ENCODE measurements around the gene DARS2. TPM values are rescaled to one million over a fixed set of nuclear protein-coding genes. Genes with fewer than 3 reads are reported as not detected.
A peak's percentile ranks its signal among the peaks of the same experiment; 100 is the strongest.

DARS2 gene
- total and polyA plus RNA-seq, 2 donors (not counting 1 experiment from before 2014, with no cell fraction given): 4.5 to 17.3 TPM

DNA sequence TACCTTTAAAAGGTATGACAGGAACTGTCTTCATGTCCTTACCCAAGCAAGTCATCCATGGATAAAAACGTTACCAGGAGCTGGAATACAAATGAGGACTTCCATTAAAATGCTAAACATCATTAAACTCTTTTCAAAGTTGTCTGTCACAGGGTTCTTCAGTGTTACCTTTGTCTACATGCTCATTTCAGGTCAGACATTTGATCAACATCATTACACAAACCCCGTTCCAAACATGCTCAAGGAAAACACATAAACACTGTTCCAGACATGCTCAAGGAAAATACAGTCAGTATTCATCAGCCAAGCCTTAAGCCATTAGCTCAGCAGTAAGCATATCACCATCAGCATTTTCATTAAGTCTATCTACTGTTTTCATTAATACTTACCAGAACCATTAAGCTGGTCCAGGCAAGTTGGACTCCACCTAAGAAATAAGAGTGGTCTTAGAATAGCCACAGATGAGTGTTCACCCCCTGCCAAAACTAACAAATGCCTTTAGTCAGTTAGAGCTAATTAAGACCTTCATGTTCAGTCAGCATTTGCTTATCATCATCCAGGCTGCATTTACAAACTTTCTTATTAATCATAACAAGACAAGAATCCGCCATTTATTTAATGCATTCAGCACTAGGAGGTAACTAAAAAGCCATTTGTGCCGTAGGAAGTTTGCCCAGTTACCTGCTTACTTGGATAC, 41.1 kb downstream of the DARS2 start:
- Histone ChIP-seq H3K27me3 (replicated peaks in 1 of 4; ENCODE audit: control extremely low read depth in 1 of 4, control insufficient read depth in 3 of 4, insufficient read depth in 4 of 4, low read length in 3 of 4) (no peaks in the 10 kb centered on the region), H3K4me3 (ENCODE audit: control extremely low read depth in 1 of 5, extremely low read depth in 1 of 5, insufficient read depth in 1 of 5, low read depth in 2 of 5, low read length in 4 of 5) (no peak overlapping the region), H4K20me1 (ENCODE audit: control insufficient read depth, insufficient read depth, low read length, poor library complexity, severe bottlenecking) (no peaks in the 10 kb centered on the region), H3K4me1 (ENCODE audit: control insufficient read depth in 2 of 2, insufficient read depth in 2 of 2, low read length in 2 of 2) (peaks cover 34 to 46% of the 10 kb centered on the region in 2 donors), H3K36me3 (replicated peaks in 1 of 2; ENCODE audit: control extremely low read depth in 1 of 2, control insufficient read depth in 1 of 2, extremely low read depth in 1 of 2, insufficient read depth in 2 of 2, low read length in 1 of 2) (peaks cover 5 to 52% of the 10 kb centered on the region in 2 experiments), H3K79me2 (ENCODE audit: control insufficient read depth, insufficient read depth, low read length) (peaks cover 15% of the 10 kb centered on the region), H2AFZ (ENCODE audit: insufficient read depth, low read depth, low read length, poor library complexity, severe bottlenecking) (no peak overlapping the region), H3K27ac (ENCODE audit: low read length in 2 of 2) (peak overlapping the region in 1 of 2 donors; percentile 90), H3K9ac (ENCODE audit: low read length) (no peak overlapping the region), H3K9me3 (ENCODE audit: control extremely low read depth in 1 of 3, control insufficient read depth in 2 of 3, insufficient read depth in 1 of 3, low read length in 2 of 3) (no peaks in the 10 kb centered on the region), H3K4me2 (replicated peaks; ENCODE audit: low read depth, low read length, poor library complexity, severe bottlenecking) (peak overlapping the region; percentile 90)
- no peaks in the 10 kb centered on the region for H3K9me3 Mint-ChIP-seq (ENCODE audit: insufficient read depth)
- H3K4me3 Mint-ChIP-seq: peak overlapping the region; percentile 94
- ATAC-seq (ENCODE audit: low read depth) (no peak), DNase-seq (no peak)
- ChIA-PET POLR2A (interaction anchor here (0.7 kb wide), 1 partner anchor 104 kb away, joined by 3 read pairs; no protein-coding TSS in a partner anchor), CTCF (interaction anchor here (0.6 to 1.5 kb wide), 4 partner anchors 42 to 856 kb away, joined by 3 to 5 read pairs (median 4); no protein-coding TSS in a partner anchor)
- peak overlapping the region; percentile 98 for H3K27ac Mint-ChIP-seq
- 29% methylated on average over 3 of the region's 4 CpGs for WGBS (ENCODE audit: insufficient coverage)
- H3K4me1 Mint-ChIP-seq: peaks cover 61% of the 10 kb centered on the region
- intact Hi-C loops (cut with micrococcal nuclease): loop anchor here (5.0 kb wide), 1 partner anchor 352 kb away; no protein-coding TSS in a partner anchor
- no peaks in the 10 kb centered on the region for H3K27me3 Mint-ChIP-seq
- no peak for TF ChIP-seq EZH2 (IDR thresholded peaks at IDR 0.05; ENCODE audit: borderline replicate concordance, insufficient read depth, low read depth, low read length, poor library complexity, severe bottlenecking)
- TF ChIP-seq, protein P1, sequence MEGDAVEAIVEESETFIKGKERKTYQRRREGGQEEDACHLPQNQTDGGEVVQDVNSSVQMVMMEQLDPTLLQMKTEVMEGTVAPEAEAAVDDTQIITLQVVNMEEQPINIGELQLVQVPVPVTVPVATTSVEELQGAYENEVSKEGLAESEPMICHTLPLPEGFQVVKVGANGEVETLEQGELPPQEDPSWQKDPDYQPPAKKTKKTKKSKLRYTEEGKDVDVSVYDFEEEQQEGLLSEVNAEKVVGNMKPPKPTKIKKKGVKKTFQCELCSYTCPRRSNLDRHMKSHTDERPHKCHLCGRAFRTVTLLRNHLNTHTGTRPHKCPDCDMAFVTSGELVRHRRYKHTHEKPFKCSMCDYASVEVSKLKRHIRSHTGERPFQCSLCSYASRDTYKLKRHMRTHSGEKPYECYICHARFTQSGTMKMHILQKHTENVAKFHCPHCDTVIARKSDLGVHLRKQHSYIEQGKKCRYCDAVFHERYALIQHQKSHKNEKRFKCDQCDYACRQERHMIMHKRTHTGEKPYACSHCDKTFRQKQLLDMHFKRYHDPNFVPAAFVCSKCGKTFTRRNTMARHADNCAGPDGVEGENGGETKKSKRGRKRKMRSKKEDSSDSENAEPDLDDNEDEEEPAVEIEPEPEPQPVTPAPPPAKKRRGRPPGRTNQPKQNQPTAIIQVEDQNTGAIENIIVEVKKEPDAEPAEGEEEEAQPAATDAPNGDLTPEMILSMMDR (IDR thresholded peaks at IDR 0.05): no peak

Data from B cell (primary cell).